Measurements from ENCODE around the gene MRPS9. TPM values are rescaled to one million over a fixed set of nuclear protein-coding genes. Genes with fewer than 3 reads are reported as not detected.

MRPS9 gene
- total RNA-seq, 2 experiments from 2014 or later = 41.0 to 46.0 TPM

DNA sequence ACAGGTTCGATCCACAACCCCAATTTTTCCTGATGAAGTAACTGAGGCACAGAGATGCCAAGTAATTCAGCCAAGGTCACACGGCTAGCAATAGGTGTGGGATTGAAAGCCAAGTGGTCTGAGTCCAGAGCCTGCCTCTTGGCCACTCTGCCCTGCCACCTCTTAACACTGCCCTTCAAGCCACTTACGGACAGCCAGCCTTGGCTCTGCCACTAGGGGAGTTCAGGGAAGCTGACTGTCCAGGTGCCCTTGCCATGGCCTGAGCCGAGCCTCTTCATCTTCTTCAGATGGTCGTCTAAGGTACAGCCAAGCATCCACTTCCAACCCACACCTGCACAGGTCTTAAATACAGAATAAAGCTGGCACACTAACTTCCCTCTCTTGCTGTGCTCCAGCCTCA, 104.4 kb downstream of the MRPS9 start:
- no peak for DNase-seq
- Mint-ChIP-seq H3K27ac (no peak overlapping the region), H3K4me1 (peaks cover 8% of the 10 kb centered on the region), H3K9me3 (ENCODE audit: low read depth) (no peaks in the 10 kb centered on the region), H3K36me3 (ENCODE audit: low read depth) (no peaks in the 10 kb centered on the region), H3K27me3 (peaks cover 30% of the 10 kb centered on the region), H3K4me3 (no peak overlapping the region)
- CTCF ChIA-PET = interaction anchor here (0.5 kb wide), 1 partner anchor 20 kb away, joined by 3 read pairs; no protein-coding TSS in a partner anchor
- ATAC-seq = no peak
- POLR2A ChIA-PET = no interaction called here
- intact Hi-C loops (cut with DNase I, micrococcal nuclease) = no loop called here

DNA sequence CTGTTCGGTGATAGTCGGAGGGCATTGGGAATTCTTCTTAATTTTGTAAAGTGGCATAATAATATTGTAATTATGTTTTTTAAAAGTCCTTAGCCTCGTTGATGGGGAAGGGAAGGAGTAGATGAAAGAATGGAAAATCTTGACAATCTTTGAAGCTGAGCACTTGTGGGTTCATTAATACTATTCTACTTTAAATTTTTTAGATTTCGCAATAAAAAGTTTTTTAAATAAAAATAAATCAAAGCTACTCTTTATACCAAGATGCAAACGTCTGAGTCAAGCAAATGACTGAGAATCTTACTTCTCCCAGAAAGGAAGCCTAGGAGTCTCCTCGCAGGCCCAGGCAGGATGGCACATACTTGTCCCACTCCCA, 105.2 kb downstream of the MRPS9 start:
- DNase-seq = no peak
- peak overlapping the region; percentile 73 for H3K4me3 Mint-ChIP-seq
- H3K9me3 Mint-ChIP-seq (ENCODE audit: low read depth) = no peaks in the 10 kb centered on the region
- CTCF ChIA-PET = interaction anchor here (0.5 kb wide), 1 partner anchor 19 kb away, joined by 3 read pairs; no protein-coding TSS in a partner anchor
- ATAC-seq = no peak
- no peak overlapping the region for H3K27ac Mint-ChIP-seq
- intact Hi-C loops (cut with DNase I, micrococcal nuclease) = no loop called here
- POLR2A ChIA-PET = no interaction called here
- H3K4me1 Mint-ChIP-seq = peaks cover 8% of the 10 kb centered on the region
- no peaks in the 10 kb centered on the region for H3K36me3 Mint-ChIP-seq (ENCODE audit: low read depth)
- peaks cover 38% of the 10 kb centered on the region for H3K27me3 Mint-ChIP-seq

DNA sequence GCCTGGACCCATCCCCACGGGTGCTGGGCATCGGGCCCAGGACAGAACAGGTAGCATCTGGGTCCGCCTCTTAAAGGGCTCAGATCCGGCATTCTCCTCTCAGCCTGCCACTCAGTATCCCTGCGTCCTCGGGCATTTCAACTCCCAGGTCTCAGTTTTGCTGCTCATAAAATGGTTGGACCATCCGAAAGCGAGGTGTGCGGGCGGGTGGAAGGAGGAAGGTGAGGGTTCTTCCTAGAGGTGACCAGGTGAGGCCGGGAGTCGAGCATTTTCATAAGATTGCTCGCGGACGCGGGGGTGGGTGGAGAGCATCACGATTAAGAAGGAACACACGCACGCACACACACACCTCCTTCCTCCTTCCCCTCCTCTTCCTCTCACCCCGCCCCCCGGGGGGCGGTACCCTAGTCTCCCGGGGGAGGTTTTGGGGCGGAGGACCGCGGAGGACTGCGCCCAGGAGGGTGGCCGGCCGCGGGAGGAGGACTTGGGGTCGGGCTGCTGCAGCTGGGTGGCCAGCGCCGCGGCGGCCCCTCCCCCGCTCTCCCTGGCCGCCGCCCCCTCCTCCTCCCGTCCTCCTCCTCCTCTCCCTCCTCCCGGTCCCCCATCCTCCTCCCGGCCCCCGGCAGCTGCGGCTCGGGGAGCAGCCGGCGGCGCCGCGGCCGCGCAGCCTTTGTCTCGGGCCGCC, 105.7 kb downstream of the MRPS9 start:
- Mint-ChIP-seq H3K4me3 (peak overlapping the region; percentile 73), H3K4me1 (peaks cover 8% of the 10 kb centered on the region), H3K27me3 (peaks cover 39% of the 10 kb centered on the region), H3K36me3 (ENCODE audit: low read depth) (no peaks in the 10 kb centered on the region), H3K27ac (no peak overlapping the region), H3K9me3 (ENCODE audit: low read depth) (no peaks in the 10 kb centered on the region)
- intact Hi-C loops (cut with DNase I, micrococcal nuclease) = no loop called here
- ATAC-seq (peak; percentile 69), DNase-seq (peak; percentile 61)
- POLR2A ChIA-PET = no interaction called here
- CTCF ChIA-PET = no interaction called here

DNA sequence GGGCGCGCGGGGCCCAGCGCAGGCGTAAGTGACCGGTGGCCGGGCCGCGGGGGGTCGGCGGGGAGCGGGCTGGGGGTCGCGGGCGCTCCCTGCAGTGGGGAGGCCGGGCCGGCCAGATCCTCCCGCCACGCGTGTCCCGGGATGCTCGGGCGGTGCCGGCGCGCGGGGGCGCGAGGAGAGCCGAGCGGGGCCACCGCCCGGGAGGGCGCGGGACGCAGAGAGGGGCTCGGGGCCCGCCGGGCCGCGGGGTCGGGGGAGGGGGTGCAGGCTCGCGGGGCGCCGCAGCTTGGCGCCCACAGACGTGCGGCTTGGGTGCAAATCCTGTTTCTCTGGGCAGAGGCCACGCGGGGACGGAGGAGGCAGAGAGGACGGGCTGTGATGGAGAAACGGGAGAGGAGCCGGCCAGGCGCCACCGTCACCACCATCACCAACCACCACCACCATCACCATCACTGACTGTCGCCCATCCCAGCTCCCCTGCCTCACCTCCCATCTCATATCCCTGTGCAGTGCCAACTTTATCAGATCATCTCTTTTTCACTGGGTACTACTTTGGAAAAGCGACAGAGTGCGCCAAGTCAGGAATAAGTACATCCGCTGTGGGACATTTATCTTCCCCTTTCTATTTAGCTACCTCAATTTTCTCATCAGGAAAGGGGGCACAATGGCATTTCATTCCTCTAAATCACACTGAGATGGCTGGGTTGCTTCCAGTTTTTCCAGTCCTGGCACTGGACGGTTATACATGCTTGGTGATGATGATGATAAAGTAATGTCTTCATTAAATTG, 106.5 kb downstream of the MRPS9 start:
- no peak for ATAC-seq
- H3K9me3 Mint-ChIP-seq (ENCODE audit: low read depth) = no peaks in the 10 kb centered on the region
- CTCF ChIA-PET = no interaction called here
- no peaks in the 10 kb centered on the region for H3K36me3 Mint-ChIP-seq (ENCODE audit: low read depth)
- H3K27ac Mint-ChIP-seq = no peak overlapping the region
- DNase-seq = no peak
- intact Hi-C loops (cut with DNase I, micrococcal nuclease) = no loop called here
- H3K4me1 Mint-ChIP-seq = peaks cover 8% of the 10 kb centered on the region
- peaks cover 43% of the 10 kb centered on the region for H3K27me3 Mint-ChIP-seq
- peak overlapping the region; percentile 68 for H3K4me3 Mint-ChIP-seq
- POLR2A ChIA-PET = no interaction called here

DNA sequence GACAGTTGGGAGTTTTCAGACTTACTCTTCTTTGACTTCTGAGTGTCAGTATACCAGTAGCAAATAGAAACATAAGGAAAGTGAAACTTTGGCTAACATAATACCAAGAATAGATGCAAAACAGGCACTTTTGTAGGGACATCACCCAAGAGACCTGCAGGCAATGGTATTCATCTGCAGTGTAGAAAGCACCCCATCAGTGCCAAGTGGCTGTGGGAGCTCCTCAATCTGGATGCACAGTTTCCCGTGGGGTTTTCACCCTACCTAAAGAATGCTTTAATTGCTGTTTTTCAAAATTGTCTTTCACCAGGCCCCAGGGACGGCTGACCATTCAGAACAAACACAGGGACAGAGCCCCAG, 107.1 kb downstream of the MRPS9 start:
- Mint-ChIP-seq H3K4me3 (peak overlapping the region; percentile 68), H3K27me3 (peaks cover 46% of the 10 kb centered on the region), H3K36me3 (ENCODE audit: low read depth) (no peaks in the 10 kb centered on the region), H3K27ac (no peak overlapping the region), H3K9me3 (ENCODE audit: low read depth) (no peaks in the 10 kb centered on the region), H3K4me1 (peaks cover 8% of the 10 kb centered on the region)
- ATAC-seq (peak; percentile 75), DNase-seq (peak; percentile 21)
- POLR2A ChIA-PET = no interaction called here
- intact Hi-C loops (cut with DNase I, micrococcal nuclease) = no loop called here
- CTCF ChIA-PET = no interaction called here

DNA sequence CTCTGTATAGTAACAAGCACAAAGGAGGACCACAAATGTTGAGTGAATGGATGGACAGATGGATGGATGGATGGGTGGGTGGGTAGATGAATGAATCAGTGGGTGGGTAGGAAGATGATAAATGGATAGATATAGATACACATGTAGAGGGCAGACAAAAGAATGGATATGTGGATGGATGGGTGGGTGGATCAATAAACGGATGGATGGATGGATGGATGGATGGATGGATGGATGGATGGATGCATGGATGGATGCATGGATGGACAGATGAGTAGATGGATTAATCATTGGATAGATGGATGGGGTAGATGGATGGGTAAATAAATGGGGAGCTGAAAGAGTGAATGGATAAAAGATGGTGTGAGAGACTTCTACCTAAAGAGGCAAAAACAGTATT, 111.4 kb downstream of the MRPS9 start:
- H3K36me3 Mint-ChIP-seq (ENCODE audit: low read depth) = no peaks in the 10 kb centered on the region
- peaks cover 46% of the 10 kb centered on the region for H3K27me3 Mint-ChIP-seq
- intact Hi-C loops (cut with DNase I, micrococcal nuclease) = no loop called here
- ATAC-seq (no peak), DNase-seq (no peak)
- peaks cover 8% of the 10 kb centered on the region for H3K4me1 Mint-ChIP-seq
- H3K27ac Mint-ChIP-seq = no peak overlapping the region
- H3K9me3 Mint-ChIP-seq (ENCODE audit: low read depth) = no peaks in the 10 kb centered on the region
- H3K4me3 Mint-ChIP-seq = no peak overlapping the region
- ChIA-PET CTCF (interaction anchor here (1.2 kb wide), 1 partner anchor 255 kb away, joined by 3 read pairs; no protein-coding TSS in a partner anchor), POLR2A (no interaction called here)

Other genes starting within 250 kb of the MRPS9 start
- not detected for gene POU3F3, start 184.0 kb upstream of the MRPS9 start, total RNA-seq
- not detected for gene GPR45, start 203.7 kb downstream of the MRPS9 start, total RNA-seq